GM12878 (cell line): ENCODE measurements around the gene DDX39A. TPM values are rescaled to one million over a fixed set of nuclear protein-coding genes. Genes with fewer than 3 reads are reported as not detected.

ENCODE experiments used
- BACH1 ChIP-seq: fragments of 450-650 bp; IDR thresholded peaks from 2 replicates; pipeline ENCODE4 v1.6.1; 2017; ENCODE audit warnings: mild to moderate bottlenecking, borderline replicate concordance
- BCL11A ChIP-seq: IDR thresholded peaks from 2 replicates; pipeline ENCODE4 v1.6.1; 2011; ENCODE audit warnings: low read depth, low read length
- EED ChIP-seq: sonication (generic); IDR thresholded peaks from 2 replicates; pipeline ENCODE4 v1.6.1; 2016; ENCODE audit warnings: antibody characterized with exemption, low read depth
- EP300 ChIP-seq, 2 experiments: fragments of 150-350 bp in 1 of 2; IDR thresholded peaks; 2 replicates each; pipeline ENCODE4 v1.6.1; 2011 to 2012; ENCODE audit warnings: low read depth in 2 of 2, low read length in 2 of 2, borderline replicate concordance in 1 of 2, improper control_type of control experiment in 1 of 2, inconsistent platforms in 1 of 2; ENCODE audit not compliant: control insufficient read depth in 1 of 2
- GATAD2B ChIP-seq: fragments of 450-650 bp; conservative IDR thresholded peaks from 2 replicates; pipeline ENCODE4 v1.6.1; 2017; ENCODE audit warnings: low read depth, mild to moderate bottlenecking, moderate library complexity
- IKZF2 ChIP-seq, 2 experiments: fragments of 450-650 bp; IDR thresholded peaks; 2 replicates each; pipeline ENCODE4 v1.6.1; 2017; ENCODE audit warnings: mild to moderate bottlenecking in 2 of 2, moderate library complexity in 2 of 2
- IRF4 ChIP-seq: IDR thresholded peaks from 2 replicates; pipeline ENCODE4 v1.6.1; 2011; ENCODE audit warnings: low read depth, low read length
- JUND ChIP-seq: IDR thresholded peaks from 2 replicates; pipeline ENCODE4 v1.6.1; 2012; ENCODE audit warnings: low read depth, mild to moderate bottlenecking, low read length, improper control_type of control experiment, moderate library complexity
- MEF2A ChIP-seq: IDR thresholded peaks from 2 replicates; pipeline ENCODE4 v1.6.1; 2011; ENCODE audit warnings: low read depth, mild to moderate bottlenecking, low read length, moderate library complexity; ENCODE audit not compliant: insufficient read depth
- MEF2B ChIP-seq: fragments of 450-650 bp; IDR thresholded peaks from 2 replicates; pipeline ENCODE4 v1.6.1; 2018; ENCODE audit warnings: mild to moderate bottlenecking, moderate library complexity; ENCODE audit not compliant: partially characterized antibody, poor library complexity, severe bottlenecking
- NBN ChIP-seq: fragments of 450-650 bp; IDR thresholded peaks from 2 replicates; pipeline ENCODE4 v1.6.1; 2016
- NFIC ChIP-seq: IDR thresholded peaks from 2 replicates; pipeline ENCODE4 v1.6.1; 2012; ENCODE audit warnings: low read depth, mild to moderate bottlenecking, inconsistent platforms, low read length, moderate library complexity
- NFYA ChIP-seq: IDR thresholded peaks from 2 replicates; pipeline ENCODE4 v1.6.1; 2011; ENCODE audit warnings: low read depth, mild to moderate bottlenecking, low read length, improper control_type of control experiment, borderline replicate concordance
- RELA ChIP-seq: fragments of 450-650 bp; IDR thresholded peaks from 2 replicates; pipeline ENCODE4 v1.8.0; 2014; ENCODE audit warnings: borderline replicate concordance; ENCODE audit not compliant: partially characterized antibody
- SPI1 ChIP-seq: IDR thresholded peaks from 2 replicates; pipeline ENCODE4 v1.6.1; 2011; ENCODE audit warnings: low read depth, mild to moderate bottlenecking, low read length, moderate library complexity, borderline replicate concordance; ENCODE audit not compliant: insufficient read depth
- STAT3 ChIP-seq: IDR thresholded peaks from 2 replicates; pipeline ENCODE4 v1.6.1; 2011; ENCODE audit warnings: low read depth, low read length, improper control_type of control experiment
- TBL1XR1 ChIP-seq: IDR thresholded peaks from 2 replicates; pipeline ENCODE4 v1.6.1; 2012; ENCODE audit warnings: low read depth, low read length, improper control_type of control experiment
- polyA plus RNA-seq, 11 experiments: library from polyadenylated mRNA; depleted of rRNA in 4 of 11; unstranded in 6 of 11; stranded (reverse) in 5 of 11; fragments of >200 nt; fragmentation: Nextera tagmentation in 4 of 11; fragmentation: Illumina TruSeq in 1 of 11; extraction: Ambion mirVana in 4 of 11; extraction: Trizol in 1 of 11; gene quantifications; 1 replicate in 1 of 11; 2 replicates in 10 of 11; pipeline versions ENCODE4 v1.2.1 to v1.2.3, GENCODE V29; 2011 to 2016; ENCODE audit warnings: inconsistent platforms in 2 of 11, missing spikeins in 2 of 11, low read depth in 1 of 11
- total RNA-seq, 4 experiments: library from RNA; depleted of rRNA in 3 of 4; stranded (reverse); fragments of >200 nt in 3 of 4; fragmentation: Illumina TruSeq in 1 of 4; extraction: Trizol in 1 of 4; gene quantifications; 2 replicates each; pipeline versions ENCODE4 v1.2.1 to v1.2.3, GENCODE V29; 2013 to 2021
- TF ChIP-seq, protein P1 (sequence below): fragments of 450-650 bp; IDR thresholded peaks from 2 replicates; pipeline ENCODE4 v1.6.1; 2016; ENCODE audit warnings: mild to moderate bottlenecking
- TF ChIP-seq, protein P2 (sequence below): fragments of 450-650 bp; formaldehyde crosslinking; IDR thresholded peaks from 2 replicates; pipeline ENCODE4 v1.4.0; 2022; ENCODE audit warnings: mild to moderate bottlenecking, moderate library complexity
- TF ChIP-seq, protein P3 (sequence below): fragments of 450-650 bp; IDR thresholded peaks from 2 replicates; pipeline ENCODE4 v1.6.1; 2017; ENCODE audit warnings: antibody characterized with exemption, mild to moderate bottlenecking, moderate library complexity

DDX39A gene
- total and polyA plus RNA-seq, 10 of the 15 experiments (the other 5 are each of a cell fraction or from before 2014, with no cell fraction given) = 113 to 378 (median 224) TPM

DNA sequence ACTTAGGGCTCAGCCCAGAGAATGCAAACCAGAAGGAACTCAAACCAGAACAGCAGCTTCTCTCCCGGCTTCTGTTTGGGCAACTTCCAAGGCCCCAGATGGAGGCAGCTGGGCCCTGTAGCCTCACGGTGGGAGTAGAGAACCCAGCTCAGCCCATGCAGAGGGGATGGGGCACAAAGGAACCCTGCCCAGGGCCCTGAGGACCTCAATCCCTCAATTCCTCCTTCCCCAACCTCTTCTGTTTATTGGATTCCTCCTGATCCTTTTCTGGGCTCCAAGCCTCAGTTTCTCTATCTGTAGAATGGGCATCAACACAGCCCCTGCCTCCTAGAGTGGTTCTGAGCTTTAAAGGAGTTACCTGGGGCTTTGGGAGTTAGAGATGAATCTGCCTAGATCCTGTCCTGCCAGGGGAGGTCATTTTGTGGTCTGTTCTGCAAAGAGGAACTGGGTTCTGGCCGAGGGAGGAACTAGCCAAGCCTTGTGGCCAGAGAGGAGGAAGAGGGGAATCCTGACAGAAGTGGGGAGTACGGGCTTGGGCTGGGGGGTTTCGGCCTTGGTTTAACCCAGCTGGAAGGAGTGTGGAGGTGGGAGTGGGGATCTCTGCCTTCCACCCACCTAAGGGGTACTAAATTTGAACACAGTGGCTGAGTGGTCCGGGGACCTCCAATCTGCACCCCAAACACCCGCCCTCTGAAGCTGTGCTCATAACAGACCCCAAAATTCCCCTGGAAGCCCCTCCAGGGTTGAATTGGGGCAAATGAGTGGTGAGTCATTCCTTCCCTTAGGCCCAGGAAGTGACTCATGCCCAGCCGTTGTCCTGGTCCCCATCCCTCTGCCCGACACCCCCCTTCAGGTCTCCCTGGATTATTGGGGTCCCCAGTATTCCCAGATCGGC lies 35.2 kb downstream of the DDX39A start (continued):
- peak; percentile 99 for TF ChIP-seq EED
- peak; percentile 78; the same call in 1 of the 2 replicates for TF ChIP-seq IRF4
- TF ChIP-seq, protein P1, sequence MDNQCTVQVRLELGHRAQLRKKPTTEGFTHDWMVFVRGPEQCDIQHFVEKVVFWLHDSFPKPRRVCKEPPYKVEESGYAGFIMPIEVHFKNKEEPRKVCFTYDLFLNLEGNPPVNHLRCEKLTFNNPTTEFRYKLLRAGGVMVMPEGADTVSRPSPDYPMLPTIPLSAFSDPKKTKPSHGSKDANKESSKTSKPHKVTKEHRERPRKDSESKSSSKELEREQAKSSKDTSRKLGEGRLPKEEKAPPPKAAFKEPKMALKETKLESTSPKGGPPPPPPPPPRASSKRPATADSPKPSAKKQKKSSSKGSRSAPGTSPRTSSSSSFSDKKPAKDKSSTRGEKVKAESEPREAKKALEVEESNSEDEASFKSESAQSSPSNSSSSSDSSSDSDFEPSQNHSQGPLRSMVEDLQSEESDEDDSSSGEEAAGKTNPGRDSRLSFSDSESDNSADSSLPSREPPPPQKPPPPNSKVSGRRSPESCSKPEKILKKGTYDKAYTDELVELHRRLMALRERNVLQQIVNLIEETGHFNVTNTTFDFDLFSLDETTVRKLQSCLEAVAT = peak; percentile 73
- TF ChIP-seq, protein P2, sequence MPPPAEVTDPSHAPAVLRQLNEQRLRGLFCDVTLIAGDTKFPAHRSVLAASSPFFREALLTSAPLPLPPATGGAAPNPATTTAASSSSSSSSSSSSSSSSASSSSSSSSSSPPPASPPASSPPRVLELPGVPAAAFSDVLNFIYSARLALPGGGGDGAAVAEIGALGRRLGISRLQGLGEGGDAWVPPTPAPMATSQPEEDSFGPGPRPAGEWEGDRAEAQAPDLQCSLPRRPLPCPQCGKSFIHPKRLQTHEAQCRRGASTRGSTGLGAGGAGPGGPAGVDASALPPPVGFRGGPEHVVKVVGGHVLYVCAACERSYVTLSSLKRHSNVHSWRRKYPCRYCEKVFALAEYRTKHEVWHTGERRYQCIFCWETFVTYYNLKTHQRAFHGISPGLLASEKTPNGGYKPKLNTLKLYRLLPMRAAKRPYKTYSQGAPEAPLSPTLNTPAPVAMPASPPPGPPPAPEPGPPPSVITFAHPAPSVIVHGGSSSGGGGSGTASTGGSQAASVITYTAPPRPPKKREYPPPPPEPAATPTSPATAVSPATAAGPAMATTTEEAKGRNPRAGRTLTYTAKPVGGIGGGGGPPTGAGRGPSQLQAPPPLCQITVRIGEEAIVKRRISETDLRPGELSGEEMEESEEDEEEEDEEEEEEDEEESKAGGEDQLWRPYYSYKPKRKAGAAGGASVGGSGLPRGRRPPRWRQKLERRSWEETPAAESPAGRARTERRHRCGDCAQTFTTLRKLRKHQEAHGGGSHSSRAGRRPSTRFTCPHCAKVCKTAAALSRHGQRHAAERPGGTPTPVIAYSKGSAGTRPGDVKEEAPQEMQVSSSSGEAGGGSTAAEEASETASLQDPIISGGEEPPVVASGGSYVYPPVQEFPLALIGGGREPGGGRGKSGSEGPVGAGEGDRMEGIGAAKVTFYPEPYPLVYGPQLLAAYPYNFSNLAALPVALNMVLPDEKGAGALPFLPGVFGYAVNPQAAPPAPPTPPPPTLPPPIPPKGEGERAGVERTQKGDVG (CRISPR knock-in tag) = no peak
- peak; percentile 66 for TF ChIP-seq TBL1XR1
- TF ChIP-seq RELA = peak; percentile 91
- TF ChIP-seq STAT3 = 0 out of 2 replicates have a peak, but pooled peaks have one; percentile 28
- TF ChIP-seq, protein P3, sequence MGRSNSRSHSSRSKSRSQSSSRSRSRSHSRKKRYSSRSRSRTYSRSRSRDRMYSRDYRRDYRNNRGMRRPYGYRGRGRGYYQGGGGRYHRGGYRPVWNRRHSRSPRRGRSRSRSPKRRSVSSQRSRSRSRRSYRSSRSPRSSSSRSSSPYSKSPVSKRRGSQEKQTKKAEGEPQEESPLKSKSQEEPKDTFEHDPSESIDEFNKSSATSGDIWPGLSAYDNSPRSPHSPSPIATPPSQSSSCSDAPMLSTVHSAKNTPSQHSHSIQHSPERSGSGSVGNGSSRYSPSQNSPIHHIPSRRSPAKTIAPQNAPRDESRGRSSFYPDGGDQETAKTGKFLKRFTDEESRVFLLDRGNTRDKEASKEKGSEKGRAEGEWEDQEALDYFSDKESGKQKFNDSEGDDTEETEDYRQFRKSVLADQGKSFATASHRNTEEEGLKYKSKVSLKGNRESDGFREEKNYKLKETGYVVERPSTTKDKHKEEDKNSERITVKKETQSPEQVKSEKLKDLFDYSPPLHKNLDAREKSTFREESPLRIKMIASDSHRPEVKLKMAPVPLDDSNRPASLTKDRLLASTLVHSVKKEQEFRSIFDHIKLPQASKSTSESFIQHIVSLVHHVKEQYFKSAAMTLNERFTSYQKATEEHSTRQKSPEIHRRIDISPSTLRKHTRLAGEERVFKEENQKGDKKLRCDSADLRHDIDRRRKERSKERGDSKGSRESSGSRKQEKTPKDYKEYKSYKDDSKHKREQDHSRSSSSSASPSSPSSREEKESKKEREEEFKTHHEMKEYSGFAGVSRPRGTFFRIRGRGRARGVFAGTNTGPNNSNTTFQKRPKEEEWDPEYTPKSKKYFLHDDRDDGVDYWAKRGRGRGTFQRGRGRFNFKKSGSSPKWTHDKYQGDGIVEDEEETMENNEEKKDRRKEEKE = no peak
- peak; percentile 55 to 70 for TF ChIP-seq EP300 (IDR thresholded peaks at IDR 0.05; ENCODE audit: borderline replicate concordance in 1 of 2, control insufficient read depth in 1 of 2, low read depth in 2 of 2, low read length in 2 of 2)
- TF ChIP-seq BACH1 = peak; percentile 36; the same call in 1 of the 2 replicates
- TF ChIP-seq BCL11A = peak; percentile 79
- peak; percentile 100 for TF ChIP-seq SPI1
- TF ChIP-seq MEF2A = peak; percentile 35; the same call in 1 of the 2 replicates
- peak; percentile 69 for TF ChIP-seq MEF2B
- peak; percentile 25 for TF ChIP-seq NBN
- TF ChIP-seq NFYA = no peak
- TF ChIP-seq JUND = peak; percentile 86
- TF ChIP-seq NFIC = peak; percentile 91
- TF ChIP-seq GATAD2B = peak; percentile 98
- peak; percentile 95 for TF ChIP-seq IKZF2 (IDR thresholded peaks at IDR 0.05)
